Measurements from ENCODE around the gene MYRIP. TPM values are rescaled to one million over a fixed set of nuclear protein-coding genes. Genes with fewer than 3 reads are reported as not detected.

The MYRIP gene
- total RNA-seq, 4 donors from 2014 or later, result 1.6 to 7.1 (median 3.6) TPM

DNA sequence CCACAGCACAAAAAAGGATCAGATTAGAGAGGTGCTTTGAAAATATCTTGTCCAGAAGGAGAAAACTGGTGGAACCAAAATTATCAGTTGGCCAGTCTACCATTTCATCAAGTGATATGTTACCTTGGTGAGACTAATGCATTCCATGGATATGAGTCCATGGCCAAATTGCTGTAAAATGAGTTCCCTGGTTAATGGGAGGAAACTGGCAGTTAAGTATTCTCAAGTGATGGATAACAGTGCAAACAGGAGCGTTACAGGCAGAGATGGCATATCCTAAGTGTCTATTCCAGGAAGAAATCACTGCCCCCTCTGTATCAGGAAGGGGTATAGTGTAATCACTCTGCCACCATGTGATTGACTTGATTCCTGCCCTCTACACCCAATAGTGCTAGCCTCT is 34.0 kb downstream of the MYRIP start:
- no peak for DNase-seq
- TF ChIP-seq, protein P1, sequence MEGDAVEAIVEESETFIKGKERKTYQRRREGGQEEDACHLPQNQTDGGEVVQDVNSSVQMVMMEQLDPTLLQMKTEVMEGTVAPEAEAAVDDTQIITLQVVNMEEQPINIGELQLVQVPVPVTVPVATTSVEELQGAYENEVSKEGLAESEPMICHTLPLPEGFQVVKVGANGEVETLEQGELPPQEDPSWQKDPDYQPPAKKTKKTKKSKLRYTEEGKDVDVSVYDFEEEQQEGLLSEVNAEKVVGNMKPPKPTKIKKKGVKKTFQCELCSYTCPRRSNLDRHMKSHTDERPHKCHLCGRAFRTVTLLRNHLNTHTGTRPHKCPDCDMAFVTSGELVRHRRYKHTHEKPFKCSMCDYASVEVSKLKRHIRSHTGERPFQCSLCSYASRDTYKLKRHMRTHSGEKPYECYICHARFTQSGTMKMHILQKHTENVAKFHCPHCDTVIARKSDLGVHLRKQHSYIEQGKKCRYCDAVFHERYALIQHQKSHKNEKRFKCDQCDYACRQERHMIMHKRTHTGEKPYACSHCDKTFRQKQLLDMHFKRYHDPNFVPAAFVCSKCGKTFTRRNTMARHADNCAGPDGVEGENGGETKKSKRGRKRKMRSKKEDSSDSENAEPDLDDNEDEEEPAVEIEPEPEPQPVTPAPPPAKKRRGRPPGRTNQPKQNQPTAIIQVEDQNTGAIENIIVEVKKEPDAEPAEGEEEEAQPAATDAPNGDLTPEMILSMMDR (IDR thresholded peaks at IDR 0.05), result no peak
- no peak for TF ChIP-seq POLR2A (IDR thresholded peaks at IDR 0.05)
- Histone ChIP-seq H3K9me3 (no peaks in the 10 kb centered on the region), H3K36me3 (no peaks in the 10 kb centered on the region), H3K4me3 (replicated peaks in 1 of 3) (no peak overlapping the region), H3K4me1 (no peaks in the 10 kb centered on the region), H3K27me3 (no peaks in the 10 kb centered on the region), H3K27ac (no peak overlapping the region)
- WGBS, 2 donors, result 39 to 67% methylated on average over 1 of the region's 1 CpG
- intact Hi-C loops (cut with DNase I), result no loop called here

DNA sequence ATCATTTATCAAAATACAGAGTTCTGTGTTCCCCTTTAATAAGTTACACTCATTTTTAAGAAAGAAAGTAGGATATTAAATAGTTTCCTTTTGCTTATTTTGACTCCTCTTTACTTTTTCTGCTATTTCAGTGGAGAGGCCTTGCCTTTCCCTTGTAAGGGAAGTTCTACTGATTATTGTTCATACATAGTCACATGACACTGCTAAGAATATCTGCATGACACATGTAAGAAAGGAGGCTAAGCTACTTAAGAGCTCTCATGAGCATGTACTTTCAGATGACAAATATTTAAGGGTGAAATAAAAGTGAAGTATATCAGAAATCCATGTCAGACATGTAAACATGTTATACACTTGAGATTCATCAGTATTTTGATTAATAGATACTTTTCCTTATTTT is 39.0 kb downstream of the MYRIP start:
- H3K27me3 ChIP-seq, result no peaks in the 10 kb centered on the region
- TF ChIP-seq, protein P1 (IDR thresholded peaks at IDR 0.05), result no peak
- no peak for TF ChIP-seq POLR2A (IDR thresholded peaks at IDR 0.05)
- H3K9me3 ChIP-seq, result no peaks in the 10 kb centered on the region
- no peak overlapping the region for H3K4me3 ChIP-seq (replicated peaks in 1 of 3)
- H3K27ac ChIP-seq, result no peak overlapping the region
- H3K36me3 ChIP-seq, result no peaks in the 10 kb centered on the region
- DNase-seq, result no peak
- H3K4me1 ChIP-seq, result no peaks in the 10 kb centered on the region
- intact Hi-C loops (cut with DNase I), result no loop called here

- TF ChIP-seq POLR2A (IDR thresholded peaks at IDR 0.05), result no peak
- Histone ChIP-seq H3K4me1 (no peaks in the 10 kb centered on the region), H3K36me3 (no peaks in the 10 kb centered on the region), H3K27ac (no peak overlapping the region), H3K4me3 (replicated peaks in 1 of 3) (no peak overlapping the region), H3K27me3 (no peaks in the 10 kb centered on the region), H3K9me3 (no peaks in the 10 kb centered on the region)
- WGBS, 2 donors, result 64 to 80% methylated on average over 3 of the region's 3 CpGs
- intact Hi-C loops (cut with DNase I), result no loop called here
- no peak for DNase-seq
These were observed 40.7 kb downstream of the MYRIP start for GRCh38 chr3:39849992-39850715.

GRCh38 chr3:39850716-39851032 is 41.3 kb downstream of the MYRIP start:
- WGBS, 2 donors, result 34 to 46% methylated on average over 2 of the region's 2 CpGs

DNA sequence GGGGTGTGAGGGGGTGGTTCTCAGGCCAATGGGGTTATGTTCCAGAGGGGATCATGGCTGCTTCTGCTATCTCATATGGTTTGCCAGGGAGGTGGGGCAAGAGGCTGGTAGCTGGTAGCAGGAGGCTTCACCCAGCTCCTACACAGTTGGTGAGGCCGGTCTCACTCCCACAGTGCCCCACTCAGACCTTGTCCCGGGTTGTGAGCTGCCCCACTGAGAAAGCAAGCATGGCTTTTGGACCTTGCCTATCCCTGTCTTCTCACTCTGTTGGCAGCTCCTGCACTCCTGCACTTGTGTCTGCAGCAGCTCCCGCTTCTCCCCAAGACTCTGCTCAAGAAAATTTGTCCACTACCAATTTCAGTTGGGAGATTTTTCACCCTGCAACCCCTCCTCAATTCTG is 46.1 kb downstream of the MYRIP start:
- WGBS, 2 donors, result 97 to 100% methylated on average over 3 of the region's 3 CpGs
- no peaks in the 10 kb centered on the region for H3K4me1 ChIP-seq

More at GRCh38 chr3:39850716-39851032, 41.3 kb downstream of the MYRIP start:
- DNase-seq, result no peak
- H3K27ac ChIP-seq, result no peak overlapping the region
- H3K27me3 ChIP-seq, result no peaks in the 10 kb centered on the region
- H3K4me1 ChIP-seq, result no peaks in the 10 kb centered on the region
- H3K9me3 ChIP-seq, result no peaks in the 10 kb centered on the region
- H3K4me3 ChIP-seq (replicated peaks in 1 of 3), result no peak overlapping the region
- H3K36me3 ChIP-seq, result no peaks in the 10 kb centered on the region
- intact Hi-C loops (cut with DNase I), result no loop called here
- TF ChIP-seq, protein P1 (IDR thresholded peaks at IDR 0.05), result no peak
- no peak for TF ChIP-seq POLR2A (IDR thresholded peaks at IDR 0.05)

More for the DNA sequence above, 46.1 kb downstream of the MYRIP start:
- no peaks in the 10 kb centered on the region for H3K9me3 ChIP-seq
- H3K27ac ChIP-seq, result no peak overlapping the region
- no peak for DNase-seq
- intact Hi-C loops (cut with DNase I), result no loop called here
- no peak overlapping the region for H3K4me3 ChIP-seq (replicated peaks in 1 of 3)
- H3K36me3 ChIP-seq, result no peaks in the 10 kb centered on the region
- no peaks in the 10 kb centered on the region for H3K27me3 ChIP-seq
- no peak for TF ChIP-seq POLR2A (IDR thresholded peaks at IDR 0.05)
- TF ChIP-seq, protein P1 (IDR thresholded peaks at IDR 0.05), result no peak

Measured in thyroid gland (tissue), 4 donors.